Measurements from ENCODE around the gene ZDHHC6. TPM values are rescaled to one million over a fixed set of nuclear protein-coding genes. Genes with fewer than 3 reads are reported as not detected.

Gene ZDHHC6
- total RNA-seq, 1 donor from 2014 or later, result 36.4 TPM

DNA sequence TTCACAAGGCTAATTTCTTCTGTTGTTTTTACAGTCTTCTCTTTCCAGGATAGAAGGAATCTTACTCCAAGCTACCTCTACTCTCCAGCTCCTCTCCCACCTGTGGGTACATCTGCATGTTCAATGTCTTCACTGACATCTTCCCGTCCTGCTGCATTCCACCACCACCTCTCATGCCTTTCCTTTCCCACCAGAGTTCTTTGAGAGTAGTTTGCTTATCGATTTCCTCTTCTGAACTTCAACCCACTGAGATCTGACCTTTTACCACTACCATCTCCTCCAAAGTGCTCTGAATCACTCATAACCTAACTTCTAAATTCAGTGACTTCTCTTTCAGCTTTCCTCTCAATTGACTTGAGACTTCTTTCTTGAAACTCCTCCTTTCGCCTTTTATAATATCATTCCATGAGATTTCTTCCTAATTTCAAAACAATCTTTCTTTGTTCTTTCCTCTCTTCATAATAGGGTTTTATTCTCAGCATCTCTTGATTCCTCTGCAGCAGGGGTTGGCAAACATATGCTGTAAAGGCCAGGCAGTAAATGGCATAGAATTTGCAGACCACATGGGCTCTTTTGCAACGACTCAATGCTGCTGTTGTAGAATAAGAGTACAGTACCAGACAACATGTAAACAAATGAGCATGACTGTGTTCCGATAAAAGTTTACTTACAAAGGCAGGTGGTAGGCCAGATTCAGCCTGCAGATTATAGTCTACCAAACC is 50.7 kb downstream of the ZDHHC6 start:
- peaks cover 25% of the 10 kb centered on the region for H3K4me1 ChIP-seq
- DNase-seq, result no peak
- intact Hi-C loops (cut with DNase I), result no loop called here
- H3K36me3 ChIP-seq, result peaks cover 57% of the 10 kb centered on the region
- H3K27ac ChIP-seq, result no peak overlapping the region
- ATAC-seq, result no peak
- no peak overlapping the region for H3K4me3 ChIP-seq
- H3K9me3 ChIP-seq, result no peaks in the 10 kb centered on the region
- H3K27me3 ChIP-seq (ENCODE audit: low read depth), result no peaks in the 10 kb centered on the region
- TF ChIP-seq, protein P1, sequence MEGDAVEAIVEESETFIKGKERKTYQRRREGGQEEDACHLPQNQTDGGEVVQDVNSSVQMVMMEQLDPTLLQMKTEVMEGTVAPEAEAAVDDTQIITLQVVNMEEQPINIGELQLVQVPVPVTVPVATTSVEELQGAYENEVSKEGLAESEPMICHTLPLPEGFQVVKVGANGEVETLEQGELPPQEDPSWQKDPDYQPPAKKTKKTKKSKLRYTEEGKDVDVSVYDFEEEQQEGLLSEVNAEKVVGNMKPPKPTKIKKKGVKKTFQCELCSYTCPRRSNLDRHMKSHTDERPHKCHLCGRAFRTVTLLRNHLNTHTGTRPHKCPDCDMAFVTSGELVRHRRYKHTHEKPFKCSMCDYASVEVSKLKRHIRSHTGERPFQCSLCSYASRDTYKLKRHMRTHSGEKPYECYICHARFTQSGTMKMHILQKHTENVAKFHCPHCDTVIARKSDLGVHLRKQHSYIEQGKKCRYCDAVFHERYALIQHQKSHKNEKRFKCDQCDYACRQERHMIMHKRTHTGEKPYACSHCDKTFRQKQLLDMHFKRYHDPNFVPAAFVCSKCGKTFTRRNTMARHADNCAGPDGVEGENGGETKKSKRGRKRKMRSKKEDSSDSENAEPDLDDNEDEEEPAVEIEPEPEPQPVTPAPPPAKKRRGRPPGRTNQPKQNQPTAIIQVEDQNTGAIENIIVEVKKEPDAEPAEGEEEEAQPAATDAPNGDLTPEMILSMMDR (IDR thresholded peaks at IDR 0.05), result no peak

DNA sequence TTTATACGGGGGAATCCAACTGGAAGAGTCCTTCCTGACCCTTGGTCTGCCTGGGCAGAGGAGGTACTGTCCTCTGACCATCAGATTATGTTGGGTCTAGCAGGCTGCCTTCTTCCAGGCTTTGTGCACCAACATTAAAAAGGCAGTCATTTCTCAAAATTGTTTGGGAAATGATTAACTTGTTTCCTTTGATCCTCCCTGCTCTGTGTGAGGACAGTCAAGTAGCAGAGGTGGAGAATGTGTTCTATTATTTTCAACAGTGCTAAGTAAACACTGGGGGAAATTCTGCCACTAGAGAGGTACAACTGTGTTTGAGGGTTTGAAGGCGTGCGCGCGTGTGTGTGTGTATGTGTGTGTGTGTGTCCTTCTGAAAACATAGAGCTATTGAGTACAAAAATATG is 52.2 kb downstream of the ZDHHC6 start:
- intact Hi-C loops (cut with DNase I), result no loop called here
- Histone ChIP-seq H3K4me1 (peaks cover 40% of the 10 kb centered on the region), H3K27ac (peak overlapping the region; percentile 53), H3K9me3 (no peaks in the 10 kb centered on the region), H3K27me3 (ENCODE audit: low read depth) (no peaks in the 10 kb centered on the region), H3K4me3 (no peak overlapping the region), H3K36me3 (peaks cover 42% of the 10 kb centered on the region)
- TF ChIP-seq, protein P1 (IDR thresholded peaks at IDR 0.05), result no peak
- DNase-seq (peak; percentile 76), ATAC-seq (peak; percentile 91 to 93)

DNA sequence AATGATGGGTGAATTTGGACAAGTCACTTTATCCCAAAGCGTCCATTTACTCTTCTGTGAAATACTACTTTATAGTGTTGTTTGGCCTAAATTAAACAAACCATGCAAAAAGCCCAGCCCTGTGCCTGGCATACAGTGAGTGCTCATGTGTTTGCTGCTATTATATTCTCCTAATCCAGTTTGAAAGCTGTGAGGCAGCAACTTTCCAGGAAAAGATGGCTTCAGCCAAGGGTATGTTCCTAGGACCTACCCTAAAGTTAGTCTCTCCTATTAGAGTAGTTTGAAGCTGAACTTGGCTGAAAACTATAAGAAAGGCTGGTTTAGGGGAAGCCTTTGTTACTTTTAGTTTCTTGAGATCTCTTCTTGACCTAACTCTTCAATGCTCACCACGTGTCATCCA is 52.9 kb downstream of the ZDHHC6 start:
- peaks cover 45% of the 10 kb centered on the region for H3K4me1 ChIP-seq
- ATAC-seq, result no peak
- no peaks in the 10 kb centered on the region for H3K27me3 ChIP-seq (ENCODE audit: low read depth)
- intact Hi-C loops (cut with DNase I), result no loop called here
- no peaks in the 10 kb centered on the region for H3K9me3 ChIP-seq
- peak overlapping the region; percentile 53 for H3K27ac ChIP-seq
- no peak for DNase-seq
- TF ChIP-seq, protein P1 (IDR thresholded peaks at IDR 0.05), result no peak
- H3K4me3 ChIP-seq, result no peak overlapping the region
- H3K36me3 ChIP-seq, result peaks cover 35% of the 10 kb centered on the region

DNA sequence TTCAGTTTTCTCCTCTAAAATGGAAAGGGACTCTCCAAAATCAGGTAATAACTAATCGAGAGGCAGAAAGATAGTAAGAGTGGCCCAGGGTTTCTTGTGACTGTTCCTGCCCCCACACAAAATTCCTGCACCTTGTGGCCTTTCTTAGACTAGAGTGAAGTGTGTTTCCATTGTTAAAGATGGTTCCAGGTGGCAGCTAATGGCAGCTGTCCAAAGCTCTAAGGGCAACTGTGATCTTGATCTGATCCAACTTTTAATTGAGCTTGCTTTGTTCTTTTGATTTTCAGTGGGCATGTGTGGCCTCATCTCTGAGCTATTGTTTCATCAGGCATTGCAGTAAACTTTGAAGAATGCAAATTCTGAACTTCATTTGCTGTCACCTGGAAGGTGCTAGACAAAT is 53.4 kb downstream of the ZDHHC6 start:
- Histone ChIP-seq H3K27ac (peak overlapping the region; percentile 27), H3K36me3 (peaks cover 30% of the 10 kb centered on the region), H3K9me3 (no peaks in the 10 kb centered on the region), H3K27me3 (ENCODE audit: low read depth) (no peaks in the 10 kb centered on the region), H3K4me1 (peaks cover 48% of the 10 kb centered on the region), H3K4me3 (no peak overlapping the region)
- intact Hi-C loops (cut with DNase I), result no loop called here
- TF ChIP-seq, protein P1 (IDR thresholded peaks at IDR 0.05), result no peak
- ATAC-seq (no peak), DNase-seq (no peak)

DNA sequence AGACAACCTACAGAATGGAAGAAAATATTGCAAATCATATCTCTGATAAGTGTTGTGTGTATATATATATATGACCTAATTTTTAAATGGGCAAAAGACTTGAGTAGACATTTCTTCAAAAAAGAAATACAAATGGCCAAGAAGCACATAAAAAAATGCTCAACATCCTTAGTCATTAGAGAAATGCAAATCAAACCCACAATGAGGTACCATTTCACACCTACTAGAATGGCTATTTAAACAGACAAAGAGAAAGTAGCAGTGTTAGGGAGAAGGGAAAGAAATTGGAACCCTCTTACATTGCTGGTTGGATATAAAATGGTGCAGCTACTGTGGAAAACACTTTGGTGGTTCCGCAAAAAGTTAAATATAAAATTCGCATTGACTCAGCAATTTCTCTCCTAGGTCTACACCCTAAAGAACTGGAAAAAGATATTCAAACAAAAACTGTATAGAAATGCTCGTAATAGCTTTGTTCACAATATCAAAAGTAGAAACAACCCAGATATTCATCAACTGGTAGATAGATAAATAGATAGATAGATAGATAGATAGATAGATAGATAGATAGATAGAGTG is 56.5 kb downstream of the ZDHHC6 start:
- H3K4me3 ChIP-seq, result no peak overlapping the region
- intact Hi-C loops (cut with DNase I), result no loop called here
- H3K9me3 ChIP-seq, result no peaks in the 10 kb centered on the region
- TF ChIP-seq, protein P1 (IDR thresholded peaks at IDR 0.05), result no peak
- no peaks in the 10 kb centered on the region for H3K27me3 ChIP-seq (ENCODE audit: low read depth)
- ATAC-seq (no peak), DNase-seq (no peak)
- H3K4me1 ChIP-seq, result peaks cover 53% of the 10 kb centered on the region
- peaks cover 5% of the 10 kb centered on the region for H3K36me3 ChIP-seq
- peak overlapping the region; percentile 67 for H3K27ac ChIP-seq
